GM18505 (cell line): ENCODE measurements around the gene TSPAN9.

Source experiments
- ATAC-seq: cut with Tn5 transposase; IDR thresholded peaks from one replicate; pipeline ENCODE4 v1.9.1; 2021; ENCODE audit not compliant: unreplicated experiment
- POLR2A ChIP-seq: IDR thresholded peaks from 4 replicates; pipeline ENCODE4 v1.6.1; 2011; ENCODE audit warnings: borderline replicate concordance; ENCODE audit not compliant: insufficient read depth, insufficient read length; ENCODE audit errors: extremely low read depth

TSPAN9 gene

GRCh38 chr12:3302401-3303041 is 225.3 kb downstream of the TSPAN9 start:
- no peak for ATAC-seq
- TF ChIP-seq POLR2A, result no peak

- no peak for ATAC-seq
- no peak for TF ChIP-seq POLR2A
Observed at GRCh38 chr12:3303410-3304136, 226.4 kb downstream of the TSPAN9 start.

- no peak for ATAC-seq
- no peak for TF ChIP-seq POLR2A
Observed at GRCh38 chr12:3304436-3305165, 227.4 kb downstream of the TSPAN9 start.

GRCh38 chr12:3305464-3305863 is 228.3 kb downstream of the TSPAN9 start:
- TF ChIP-seq POLR2A, result no peak
- ATAC-seq, result no peak

- TF ChIP-seq POLR2A, result no peak
- ATAC-seq, result no peak
Observed at GRCh38 chr12:3305904-3306619, 228.9 kb downstream of the TSPAN9 start.

GRCh38 chr12:3307389-3307788 is 230.2 kb downstream of the TSPAN9 start:
- no peak for TF ChIP-seq POLR2A
- no peak for ATAC-seq

GRCh38 chr12:3308063-3308462 is 230.9 kb downstream of the TSPAN9 start:
- TF ChIP-seq POLR2A, result no peak
- no peak for ATAC-seq

GRCh38 chr12:3308609-3309008 is 231.4 kb downstream of the TSPAN9 start:
- TF ChIP-seq POLR2A, result no peak
- no peak for ATAC-seq

- ATAC-seq, result no peak
- TF ChIP-seq POLR2A, result no peak
Observed at GRCh38 chr12:3309805-3310204, 232.6 kb downstream of the TSPAN9 start.

- TF ChIP-seq POLR2A, result no peak
Observed at GRCh38 chr12:3310271-3311026, 233.3 kb downstream of the TSPAN9 start.

GRCh38 chr12:3311027-3311402 is 233.8 kb downstream of the TSPAN9 start:
- no peak for ATAC-seq
- TF ChIP-seq POLR2A, result no peak

More at GRCh38 chr12:3310271-3311026, 233.3 kb downstream of the TSPAN9 start:
- no peak for ATAC-seq

GRCh38 chr12:3311491-3312103 is 234.4 kb downstream of the TSPAN9 start:
- no peak for ATAC-seq
- TF ChIP-seq POLR2A, result no peak
